Ishikawa (cell line): ENCODE data around the gene FOXD1.

Experiments used
- CEBPB ChIP-seq: IDR thresholded peaks from 2 replicates; pipeline ENCODE4 v1.6.1; 2012
- CREB1 ChIP-seq: IDR thresholded peaks from 2 replicates; pipeline ENCODE4 v1.6.1; 2012; ENCODE audit warnings: low read depth
- EGR1 ChIP-seq: IDR thresholded peaks from 2 replicates; pipeline ENCODE4 v1.6.1; 2012
- EP300 ChIP-seq: IDR thresholded peaks from 2 replicates; pipeline ENCODE4 v1.6.1; 2012; ENCODE audit warnings: borderline replicate concordance
- FOXM1 ChIP-seq: IDR thresholded peaks from 2 replicates; pipeline ENCODE4 v1.6.1; 2012; ENCODE audit warnings: low read depth, borderline replicate concordance
- NFIC ChIP-seq: IDR thresholded peaks from 2 replicates; pipeline ENCODE4 v1.6.1; 2012
- RAD21 ChIP-seq: IDR thresholded peaks from 2 replicates; pipeline ENCODE4 v1.6.1; 2012; ENCODE audit warnings: low read depth
- TAF1 ChIP-seq: IDR thresholded peaks from 2 replicates; pipeline ENCODE4 v1.6.1; 2012; ENCODE audit warnings: low read depth, mild to moderate bottlenecking
- TCF12 ChIP-seq: IDR thresholded peaks from 2 replicates; pipeline ENCODE4 v1.6.1; 2012; ENCODE audit warnings: low read depth
- TEAD4 ChIP-seq: IDR thresholded peaks from 2 replicates; pipeline ENCODE4 v1.6.1; 2012
- YY1 ChIP-seq: IDR thresholded peaks from 2 replicates; pipeline ENCODE4 v1.6.1; 2012; ENCODE audit warnings: low read depth
- ZBTB7A ChIP-seq: IDR thresholded peaks from 2 replicates; pipeline ENCODE4 v1.6.1; 2012; ENCODE audit warnings: low read depth
- TF ChIP-seq, protein P1 (sequence below): IDR thresholded peaks from 2 replicates; pipeline ENCODE4 v1.6.1; 2012; ENCODE audit warnings: low read depth, mild to moderate bottlenecking
- TF ChIP-seq, protein P2 (sequence below): IDR thresholded peaks from 2 replicates; pipeline ENCODE4 v1.6.1; 2012
- TF ChIP-seq, protein P3 (sequence below): IDR thresholded peaks from 2 replicates; pipeline ENCODE4 v1.6.1; 2012

FOXD1 gene

DNA sequence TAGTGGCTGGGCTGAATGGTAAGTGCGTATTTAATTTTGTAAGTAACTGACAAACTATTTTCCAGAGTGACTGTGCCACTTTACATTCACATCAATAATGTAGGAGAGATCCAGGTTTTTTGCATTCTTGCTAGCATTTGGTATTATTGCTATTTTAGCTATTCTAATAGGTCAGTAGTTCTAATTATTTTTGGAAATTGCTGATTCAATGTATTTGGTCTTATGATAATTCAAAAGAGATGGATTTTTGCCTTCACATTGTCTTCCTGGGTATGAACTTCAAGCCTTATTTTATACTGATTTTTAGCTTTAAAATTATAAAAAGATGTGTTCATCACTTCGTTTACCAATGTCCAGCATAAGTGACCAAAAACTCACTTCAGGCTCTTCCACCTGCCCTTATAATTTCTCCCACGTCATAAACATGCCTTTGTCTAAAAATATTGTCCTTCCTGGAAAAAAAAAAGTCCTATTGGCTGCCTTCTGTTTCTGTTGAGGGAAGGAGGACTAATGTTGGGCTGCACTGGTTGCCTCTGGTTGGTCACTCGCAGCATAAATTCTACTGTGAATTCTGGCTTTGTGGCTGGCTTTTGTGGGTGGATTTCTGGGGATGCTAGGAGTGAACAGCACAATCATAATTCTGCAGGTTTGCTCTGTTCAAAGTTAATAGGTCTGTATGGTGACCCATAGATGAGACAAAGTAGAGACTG lies 15.2 kb downstream of the FOXD1 start:
- TF ChIP-seq, protein P1, sequence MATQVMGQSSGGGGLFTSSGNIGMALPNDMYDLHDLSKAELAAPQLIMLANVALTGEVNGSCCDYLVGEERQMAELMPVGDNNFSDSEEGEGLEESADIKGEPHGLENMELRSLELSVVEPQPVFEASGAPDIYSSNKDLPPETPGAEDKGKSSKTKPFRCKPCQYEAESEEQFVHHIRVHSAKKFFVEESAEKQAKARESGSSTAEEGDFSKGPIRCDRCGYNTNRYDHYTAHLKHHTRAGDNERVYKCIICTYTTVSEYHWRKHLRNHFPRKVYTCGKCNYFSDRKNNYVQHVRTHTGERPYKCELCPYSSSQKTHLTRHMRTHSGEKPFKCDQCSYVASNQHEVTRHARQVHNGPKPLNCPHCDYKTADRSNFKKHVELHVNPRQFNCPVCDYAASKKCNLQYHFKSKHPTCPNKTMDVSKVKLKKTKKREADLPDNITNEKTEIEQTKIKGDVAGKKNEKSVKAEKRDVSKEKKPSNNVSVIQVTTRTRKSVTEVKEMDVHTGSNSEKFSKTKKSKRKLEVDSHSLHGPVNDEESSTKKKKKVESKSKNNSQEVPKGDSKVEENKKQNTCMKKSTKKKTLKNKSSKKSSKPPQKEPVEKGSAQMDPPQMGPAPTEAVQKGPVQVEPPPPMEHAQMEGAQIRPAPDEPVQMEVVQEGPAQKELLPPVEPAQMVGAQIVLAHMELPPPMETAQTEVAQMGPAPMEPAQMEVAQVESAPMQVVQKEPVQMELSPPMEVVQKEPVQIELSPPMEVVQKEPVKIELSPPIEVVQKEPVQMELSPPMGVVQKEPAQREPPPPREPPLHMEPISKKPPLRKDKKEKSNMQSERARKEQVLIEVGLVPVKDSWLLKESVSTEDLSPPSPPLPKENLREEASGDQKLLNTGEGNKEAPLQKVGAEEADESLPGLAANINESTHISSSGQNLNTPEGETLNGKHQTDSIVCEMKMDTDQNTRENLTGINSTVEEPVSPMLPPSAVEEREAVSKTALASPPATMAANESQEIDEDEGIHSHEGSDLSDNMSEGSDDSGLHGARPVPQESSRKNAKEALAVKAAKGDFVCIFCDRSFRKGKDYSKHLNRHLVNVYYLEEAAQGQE, result no peak
- TF ChIP-seq, protein P2, sequence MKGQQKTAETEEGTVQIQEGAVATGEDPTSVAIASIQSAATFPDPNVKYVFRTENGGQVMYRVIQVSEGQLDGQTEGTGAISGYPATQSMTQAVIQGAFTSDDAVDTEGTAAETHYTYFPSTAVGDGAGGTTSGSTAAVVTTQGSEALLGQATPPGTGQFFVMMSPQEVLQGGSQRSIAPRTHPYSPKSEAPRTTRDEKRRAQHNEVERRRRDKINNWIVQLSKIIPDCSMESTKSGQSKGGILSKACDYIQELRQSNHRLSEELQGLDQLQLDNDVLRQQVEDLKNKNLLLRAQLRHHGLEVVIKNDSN, result no peak
- TF ChIP-seq ZBTB7A (no peak), TAF1 (no peak), YY1 (no peak), FOXM1 (no peak), RAD21 (no peak), NFIC (no peak), CEBPB (no peak), TEAD4 (no peak), TCF12 (no peak), EP300 (no peak), EGR1 (no peak)
- TF ChIP-seq, protein P3, sequence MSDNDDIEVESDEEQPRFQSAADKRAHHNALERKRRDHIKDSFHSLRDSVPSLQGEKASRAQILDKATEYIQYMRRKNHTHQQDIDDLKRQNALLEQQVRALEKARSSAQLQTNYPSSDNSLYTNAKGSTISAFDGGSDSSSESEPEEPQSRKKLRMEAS, result no peak

DNA sequence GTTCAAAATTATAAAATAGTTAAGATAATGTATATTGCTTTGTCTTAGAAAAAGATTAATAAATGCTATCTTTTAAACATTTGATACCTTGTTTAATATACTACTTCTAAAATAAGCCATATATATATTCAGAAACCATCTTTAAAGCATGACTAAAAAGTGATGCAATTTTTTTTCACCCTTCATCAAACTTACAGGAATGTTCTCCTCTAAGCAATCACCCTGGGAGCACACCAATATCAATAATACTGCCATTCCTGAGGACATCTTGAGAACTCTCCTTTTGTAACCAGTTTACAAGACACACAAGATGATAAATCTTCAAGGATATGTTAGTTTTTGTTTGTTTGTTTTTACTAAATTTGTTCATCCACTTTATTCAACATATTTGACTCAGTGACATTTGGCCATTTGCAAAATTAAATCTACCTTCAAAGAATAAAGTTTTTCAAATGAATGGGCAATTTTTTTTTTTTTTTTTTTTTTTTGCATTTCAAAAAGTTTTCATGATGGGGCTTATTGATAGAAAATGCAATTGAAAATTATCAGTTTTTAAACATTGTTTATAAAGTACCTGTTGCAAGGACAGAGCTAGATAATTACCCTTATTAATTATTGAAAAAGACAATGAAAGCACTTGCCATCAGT lies 17.2 kb downstream of the FOXD1 start:
- TF ChIP-seq ZBTB7A (no peak), NFIC (no peak), CEBPB (no peak), CREB1 (no peak), FOXM1 (no peak), EGR1 (no peak), TCF12 (no peak), TAF1 (no peak)
- TF ChIP-seq, protein P2, result no peak
- TF ChIP-seq, protein P3, result no peak
- TF ChIP-seq, protein P1, result no peak

DNA sequence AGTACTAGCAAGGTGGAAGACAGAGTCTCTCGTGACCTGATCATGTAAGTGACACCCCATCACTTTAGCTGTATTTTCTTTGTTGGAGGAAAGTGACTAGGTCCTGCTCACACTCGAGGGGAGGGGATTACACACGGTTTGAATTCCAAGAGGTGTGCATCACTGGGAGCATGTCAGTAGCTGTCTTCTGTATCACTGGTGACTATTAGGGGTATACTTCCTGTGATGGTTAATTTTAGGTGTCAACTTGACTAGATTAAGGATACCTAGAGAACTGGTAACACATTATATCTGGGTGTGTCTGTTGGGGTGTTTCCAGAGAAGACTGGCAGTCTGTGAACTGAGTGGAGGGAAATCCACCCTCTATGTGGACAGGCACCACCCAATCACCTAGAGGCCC lies 22.5 kb downstream of the FOXD1 start:
- TF ChIP-seq EGR1 (no peak), CEBPB (no peak), YY1 (no peak), TAF1 (no peak), NFIC (no peak), TEAD4 (no peak), ZBTB7A (no peak)
- TF ChIP-seq, protein P3, result no peak
- TF ChIP-seq, protein P1, result no peak

DNA sequence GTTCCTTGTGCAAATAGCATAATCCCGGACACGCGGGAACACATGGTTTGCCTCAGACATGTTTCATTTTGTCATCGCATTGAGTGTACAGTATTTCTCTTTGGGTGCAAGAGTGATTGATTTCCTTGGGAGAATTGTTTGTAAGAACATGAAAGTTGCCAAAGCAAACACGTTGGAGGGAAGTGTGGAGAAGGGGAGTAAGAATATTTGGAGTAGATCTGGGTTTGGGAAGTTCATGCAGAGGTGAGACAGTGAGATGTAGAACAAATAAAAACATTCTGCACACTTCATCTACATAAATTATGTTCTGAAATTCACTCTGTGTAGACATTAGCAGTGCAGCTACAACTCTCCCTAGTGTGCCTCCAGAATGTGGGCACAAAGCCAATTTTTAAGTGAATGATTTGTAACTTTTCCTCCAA lies 24.0 kb downstream of the FOXD1 start:
- TF ChIP-seq, protein P1, result no peak
- TF ChIP-seq NFIC (0 out of 2 replicates have a peak, but pooled peaks have one; percentile 28), TCF12 (no peak), TAF1 (no peak)
